B cell (primary cell): ENCODE data around the gene RNF220. TPM values are rescaled to one million over a fixed set of nuclear protein-coding genes. Genes with fewer than 3 reads are reported as not detected.

Experiments used
- ATAC-seq: fragments of 200-7000 bp; cut with Tn5 transposase; one replicate; pipeline ENCODE4 v1.10.0; 2021; ENCODE audit warnings: low read depth, mild to moderate bottlenecking, moderate number of reproducible peaks, moderate library complexity
- CTCF ChIA-PET: fragments of 350-600 bp; sonication (Branson Sonifier 250); formaldehyde crosslinking; loops from one replicate; lab custom pipeline; 2021; ENCODE audit warnings: antibody characterized with exemption, inconsistent platforms; lab: Charles Lee
- POLR2A ChIA-PET: fragments of 350-600 bp; sonication (Branson Sonifier 250); formaldehyde crosslinking; loops from one replicate; lab custom pipeline; 2021; ENCODE audit warnings: antibody characterized with exemption; lab: Charles Lee
- DNase-seq: peaks from one replicate; pipeline ENCODE4 v3.0.0; 2013
- H2AFZ ChIP-seq: 2 replicates; pipeline ENCODE4 v1.6.1; 2012; ENCODE audit warnings: mild to moderate bottlenecking, low read depth, low read length; ENCODE audit not compliant: insufficient read depth, poor library complexity, severe bottlenecking
- H3K27ac ChIP-seq, 2 donors: 1 replicate in 1 of 2; 2 replicates in 1 of 2; pipeline ENCODE4 v1.5.1; 2012 to 2013; ENCODE audit warnings: low read length in 2 of 2, mild to moderate bottlenecking in 2 of 2, moderate library complexity in 1 of 2
- H3K27me3 ChIP-seq, 4 experiments: fragments of 200-600 bp in 1 of 4; sonication (generic) in 1 of 4; replicated peaks in 1 of 4; 1 replicate in 2 of 4; 2 replicates in 2 of 4; pipeline versions ENCODE4 v1.6.1 to v1.7.0; 2013 to 2016; ENCODE audit warnings: low read length in 3 of 4, mild to moderate bottlenecking in 2 of 4, mixed read lengths in 1 of 4, moderate library complexity in 1 of 4; ENCODE audit not compliant: insufficient read depth in 4 of 4, control insufficient read depth in 3 of 4; ENCODE audit errors: control extremely low read depth in 1 of 4
- H3K36me3 ChIP-seq, 2 experiments: replicated peaks in 1 of 2; 1 replicate in 1 of 2; 2 replicates in 1 of 2; pipeline versions ENCODE4 v1.6.1 to v1.7.1; 2013; ENCODE audit warnings: low read length in 1 of 2; ENCODE audit not compliant: insufficient read depth in 2 of 2, control insufficient read depth in 1 of 2; ENCODE audit errors: control extremely low read depth in 1 of 2, extremely low read depth in 1 of 2
- H3K4me1 ChIP-seq, 2 donors: fragments of 200-600 bp in 1 of 2; sonication (generic) in 1 of 2; 1 replicate in 1 of 2; 2 replicates in 1 of 2; pipeline versions ENCODE4 v1.5.1 to v1.6.1; 2013 to 2017; ENCODE audit warnings: low read length in 2 of 2; ENCODE audit not compliant: control insufficient read depth in 2 of 2, insufficient read depth in 2 of 2
- H3K4me2 ChIP-seq: replicated peaks from 2 replicates; pipeline ENCODE3; 2012; ENCODE audit warnings: mild to moderate bottlenecking, low read depth, low read length; ENCODE audit not compliant: poor library complexity, severe bottlenecking
- H3K4me3 ChIP-seq, 5 experiments: fragments of 200-600 bp in 1 of 5; sonication (generic) in 1 of 5; 1 replicate in 3 of 5; 2 replicates in 2 of 5; pipeline versions ENCODE4 v1.5.1 to v1.7.0; 2011 to 2016; ENCODE audit warnings: low read length in 4 of 5, mild to moderate bottlenecking in 4 of 5, low read depth in 2 of 5, control low read depth in 1 of 5, moderate library complexity in 1 of 5; ENCODE audit not compliant: insufficient read depth in 1 of 5; ENCODE audit errors: control extremely low read depth in 1 of 5, extremely low read depth in 1 of 5
- H3K79me2 ChIP-seq: fragments of 200-600 bp; sonication (generic); one replicate; pipeline ENCODE4 v1.6.0; 2016; ENCODE audit warnings: low read length; ENCODE audit not compliant: control insufficient read depth, insufficient read depth
- H3K9ac ChIP-seq: fragments of 200-600 bp; sonication (generic); 2 replicates; pipeline ENCODE4 v1.6.1; 2017; ENCODE audit warnings: mild to moderate bottlenecking, low read length, moderate library complexity
- H3K9me3 ChIP-seq, 3 donors: one replicate each; pipeline versions ENCODE4 v1.6.1 to v1.7.1; 2013; ENCODE audit warnings: low read length in 2 of 3; ENCODE audit not compliant: control insufficient read depth in 2 of 3, insufficient read depth in 1 of 3; ENCODE audit errors: control extremely low read depth in 1 of 3
- H4K20me1 ChIP-seq: 2 replicates; pipeline ENCODE4 v1.6.0; 2012; ENCODE audit warnings: mild to moderate bottlenecking, low read length; ENCODE audit not compliant: insufficient read depth, control insufficient read depth, poor library complexity, severe bottlenecking
- H3K27ac Mint-ChIP-seq: one replicate; pipeline ENCODE4 v1.8.0; 2021; ENCODE audit warnings: mixed read lengths
- H3K27me3 Mint-ChIP-seq: one replicate; pipeline ENCODE4 v1.8.0; 2021; ENCODE audit warnings: mixed read lengths
- H3K4me1 Mint-ChIP-seq: one replicate; pipeline ENCODE4 v1.8.0; 2021; ENCODE audit warnings: mixed read lengths
- H3K4me3 Mint-ChIP-seq: one replicate; pipeline ENCODE4 v1.8.0; 2021; ENCODE audit warnings: mixed read lengths
- H3K9me3 Mint-ChIP-seq: one replicate; pipeline ENCODE4 v1.8.0; 2022; ENCODE audit warnings: mixed read lengths; ENCODE audit not compliant: insufficient read depth
- CTCF ChIP-seq: fragments of 200-600 bp; IDR thresholded peaks from one replicate; pipeline ENCODE4 v1.8.0; 2022; ENCODE audit warnings: antibody characterized with exemption, mild to moderate bottlenecking
- EZH2 ChIP-seq: IDR thresholded peaks from 2 replicates; pipeline ENCODE4 v1.6.1; 2012; ENCODE audit warnings: borderline replicate concordance, low read depth, mild to moderate bottlenecking, moderate library complexity, low read length; ENCODE audit not compliant: insufficient read depth, poor library complexity, severe bottlenecking
- WGBS: methylation state at CpG from one replicate; pipeline ENCODE4 v1.1.5; 2013; ENCODE audit warnings: missing lambda C conversion rate; ENCODE audit not compliant: insufficient coverage; 5-methylcytosine and 5-hydroxymethylcytosine counted together
- intact Hi-C: fragments of 100-400 bp; cut with micrococcal nuclease; formaldehyde crosslinking; loops from one replicate; pipeline ENCODE4 v1.10.0; 2022
- polyA minus RNA-seq: library from RNA; depleted of rRNA, polyadenylated mRNA; stranded (reverse); fragments of >200 nt; gene quantifications from 2 replicates; pipeline ENCODE4 v1.2.3, GENCODE V29; 2012
- polyA plus RNA-seq: library from polyadenylated mRNA; depleted of rRNA; stranded (reverse); fragments of >200 nt; gene quantifications from 2 replicates; pipeline ENCODE4 v1.2.3, GENCODE V29; 2012
- total RNA-seq, 2 donors: library from RNA; stranded (reverse); fragments of 120-200 nt in 1 of 2; gene quantifications; 1 replicate in 1 of 2; 2 replicates in 1 of 2; pipeline versions ENCODE4 v1.2.3 to v1.2.4, GENCODE V29; 2013 to 2022

Gene RNF220
- 115 and 116 TPM in 2 replicates for total RNA-seq
- 117 TPM for total RNA-seq (2013)
- polyA plus RNA-seq, result 141 and 144 TPM in 2 replicates
- polyA minus RNA-seq, result 112 TPM in 2 replicates

GRCh38 chr1:44405031-44405797 lies at the start of gene RNF220:
Gene RNF220, plus strand, starts transcription at chr1:44405255.
- ChIA-PET CTCF (no interaction called here), POLR2A (no interaction called here)
- Histone ChIP-seq H2AFZ (peak within 1 kb of the TSS; percentile 77), H3K27me3 (peaks cover 0 to 67% (median 54%) of the 10 kb centered on the region in 4 experiments), H3K9ac (peak within 1 kb of the TSS; percentile 78), H3K36me3 (no peaks in the 10 kb centered on the region), H3K4me3 (peak within 1 kb of the TSS; percentile 42 to 77 (median 62)), H3K4me2 (peak within 1 kb of the TSS; percentile 99), H3K79me2 (no peaks in the 10 kb centered on the region), H3K9me3 (peaks cover 0 to 11% (median 0%) of the 10 kb centered on the region in 3 donors), H3K27ac (no peak within 1 kb of the TSS), H4K20me1 (no peaks in the 10 kb centered on the region), H3K4me1 (peaks cover 47 to 53% of the 10 kb centered on the region in 2 donors)
- no peaks in the 10 kb centered on the region for H3K9me3 Mint-ChIP-seq
- peak within 1 kb of the TSS; percentile 22 for H3K27ac Mint-ChIP-seq
- intact Hi-C loops, result no loop called here
- H3K4me1 Mint-ChIP-seq, result peaks cover 44% of the 10 kb centered on the region
- ATAC-seq (peak; percentile 55), DNase-seq (peak; percentile 78)
- peaks cover 50% of the 10 kb centered on the region for H3K27me3 Mint-ChIP-seq
- WGBS, result 3% methylated on average over 55 of the region's 55 CpGs
- peak within 1 kb of the TSS; percentile 96 for H3K4me3 Mint-ChIP-seq
- TF ChIP-seq EZH2, result no peak
- no peak for TF ChIP-seq CTCF
